Testis (tissue), 2 donors: ENCODE results near the gene PLEKHN1.

ENCODE experiments used
- CTCF ChIP-seq, 3 experiments: fragments of 450-650 bp in 2 of 3; fragments of 200-600 bp in 1 of 3; sonication (generic) in 1 of 3; IDR thresholded peaks; one replicate each; pipeline ENCODE4 v1.5.1; 2016 to 2019; ENCODE audit warnings: antibody characterized with exemption in 3 of 3, mild to moderate bottlenecking in 2 of 3, moderate library complexity in 1 of 3
- POLR2A ChIP-seq: fragments of 450-650 bp; IDR thresholded peaks from one replicate; pipeline ENCODE4 v1.6.1; 2017; ENCODE audit warnings: antibody characterized with exemption, mild to moderate bottlenecking, moderate library complexity

DNA sequence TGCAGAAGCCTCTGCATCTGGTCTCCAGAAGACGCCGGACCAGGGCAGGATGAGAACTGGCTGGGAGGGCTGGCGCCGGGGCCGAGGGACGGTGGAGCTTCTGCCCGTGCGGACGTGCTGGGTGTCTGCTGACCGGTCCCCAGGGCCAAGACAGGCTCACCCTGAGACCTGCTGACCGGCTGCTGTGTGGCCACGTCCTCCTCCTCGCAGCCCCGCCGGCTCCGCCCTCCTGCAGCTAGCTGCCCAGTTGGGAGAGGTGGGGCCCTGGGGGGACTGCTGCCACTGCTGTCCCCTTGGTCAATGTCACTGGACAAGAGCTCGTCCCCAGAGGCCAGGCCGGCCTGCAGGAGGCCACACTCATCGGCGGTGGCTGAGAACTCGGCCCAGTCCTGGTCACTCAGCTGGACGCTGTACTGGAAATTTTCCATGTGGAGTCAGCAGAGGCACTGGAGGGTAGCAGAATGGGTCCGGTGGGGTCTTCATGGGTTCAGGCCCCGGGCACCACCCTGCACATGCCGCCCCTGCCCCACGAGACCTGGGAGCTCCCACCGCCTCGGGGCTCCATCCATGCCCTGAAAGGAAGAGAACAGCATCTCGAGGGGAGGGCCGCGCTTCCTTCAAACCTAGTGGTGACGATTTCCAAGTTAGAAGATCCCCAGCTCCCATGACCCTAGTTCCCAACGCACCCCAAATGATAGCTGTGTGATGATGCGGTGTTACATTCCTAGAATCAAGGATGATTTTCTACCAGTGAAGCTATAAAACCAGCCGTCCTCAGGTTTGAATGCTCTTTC lies 14.5 kb downstream of the PLEKHN1 start:
- TF ChIP-seq CTCF (IDR thresholded peaks at IDR 0.05): no peak
- TF ChIP-seq POLR2A: no peak
